Ovary (tissue), 9 donors: Measurements from ENCODE around the gene PTPRN. TPM values are rescaled to one million over a fixed set of nuclear protein-coding genes. Genes with fewer than 3 reads are reported as not detected.
"Not testable (repeated sequence)": the region's sequence is repeated elsewhere in the genome, so short reads cannot be mapped to it uniquely, and the experiment has no call there.

ENCODE experiments used
- DNase-seq, 5 donors: peaks; one replicate each; pipeline ENCODE4 v3.0.0-alpha.2; 2019 to 2020
- H3K27ac ChIP-seq, 2 donors: fragments of 200-600 bp; one replicate each; pipeline versions ENCODE4 v1.5.1 to v1.8.0; 2019 to 2022
- H3K27me3 ChIP-seq: fragments of 200-600 bp; one replicate; pipeline ENCODE4 v1.8.0; 2022
- H3K36me3 ChIP-seq: fragments of 200-600 bp; sonication (generic); one replicate; pipeline ENCODE4 v1.5.1; 2019
- H3K4me1 ChIP-seq: one replicate; pipeline ENCODE4 v1.8.1; 2013; ENCODE audit warnings: mild to moderate bottlenecking, moderate library complexity; ENCODE audit not compliant: insufficient read depth
- H3K4me3 ChIP-seq: fragments of 200-600 bp; sonication (generic); one replicate; pipeline ENCODE4 v1.5.1; 2017
- H3K9me3 ChIP-seq, 2 donors: fragments of 200-600 bp in 1 of 2; sonication (generic) in 1 of 2; one replicate each; pipeline versions ENCODE4 v1.5.1 to v1.8.1; 2013 to 2019; ENCODE audit warnings: mild to moderate bottlenecking in 1 of 2, moderate library complexity in 1 of 2
- EP300 ChIP-seq: sonication (generic); formaldehyde crosslinking; IDR thresholded peaks from one replicate; pipeline ENCODE4 v1.6.1; 2017; ENCODE audit warnings: antibody characterized with exemption
- POLR2A ChIP-seq: fragments of 450-650 bp; IDR thresholded peaks from one replicate; pipeline ENCODE4 v1.6.1; 2017; ENCODE audit warnings: antibody characterized with exemption, mild to moderate bottlenecking, moderate library complexity
- WGBS, 3 donors: extraction: QIAGEN DNeasy Blood & Tissue Kit in 1 of 3; methylation state at CpG; one replicate each; pipeline versions ENCODE4 v1.1.5 to v1.1.7; 2013 to 2017; 5-methylcytosine and 5-hydroxymethylcytosine counted together
- intact Hi-C, 4 donors: fragments of 100-400 bp; cut with DNase I; formaldehyde crosslinking; loops; one replicate each; pipeline versions ENCODE4 v1.11.0 to v1.15.1; 2022 to 2023
- polyA plus RNA-seq, 2 donors: library from polyadenylated mRNA; stranded (reverse); fragments of 200-250 nt in 1 of 2; fragments of 350-450 nt in 1 of 2; fragmentation: Illumina TruSeq in 1 of 2; extraction: RNeasy Lipid Tissue Mini Kit (QIAGEN cat#74804) in 1 of 2; gene quantifications; one replicate each; pipeline ENCODE4 v1.2.3, GENCODE V29; 2013 to 2014
- total RNA-seq, 7 donors: library from RNA; depleted of rRNA in 2 of 7; stranded (reverse); fragments of >200 nt in 2 of 7; fragmentation: NEBNext Ultra II Directional in 3 of 7; extraction: Animal tissue kit (Norgen Biotek cat#: 25700) in 3 of 7; gene quantifications; one replicate each; pipeline versions ENCODE4 v1.1.0 to v1.2.4, GENCODE V29; 2016 to 2023
- TF ChIP-seq, protein P1 (sequence below), 3 donors: fragments of 450-650 bp in 2 of 3; fragments of 200-600 bp in 1 of 3; IDR thresholded peaks; one replicate each; pipeline versions ENCODE4 v1.5.1 to v1.8.0; 2016 to 2022; ENCODE audit warnings: antibody characterized with exemption in 3 of 3, mild to moderate bottlenecking in 1 of 3
- donor health status: DM: no; HTN: no; CAD: no; lungs with moderate emphysema.
- donor health status: DM: no; HTN: no; CAD: no.
- donor health status: Bipolar disorder and iron deficiency.
- donor health status: DM: yes; HTN: yes; CAD: no.
- donor health status: DM: no; HTN: no; CAD: no.
- donor health status: DM: yes; HTN: yes; CAD: no.

Gene PTPRN
- total and polyA plus RNA-seq, 9 donors = 0.08 to 2.3 (median 0.81) TPM; not detected in 1

GRCh38 chr2:219287580-219288265, 21.5 kb downstream of the PTPRN start:
- H3K9me3 ChIP-seq = no peaks in the 10 kb centered on the region

DNA sequence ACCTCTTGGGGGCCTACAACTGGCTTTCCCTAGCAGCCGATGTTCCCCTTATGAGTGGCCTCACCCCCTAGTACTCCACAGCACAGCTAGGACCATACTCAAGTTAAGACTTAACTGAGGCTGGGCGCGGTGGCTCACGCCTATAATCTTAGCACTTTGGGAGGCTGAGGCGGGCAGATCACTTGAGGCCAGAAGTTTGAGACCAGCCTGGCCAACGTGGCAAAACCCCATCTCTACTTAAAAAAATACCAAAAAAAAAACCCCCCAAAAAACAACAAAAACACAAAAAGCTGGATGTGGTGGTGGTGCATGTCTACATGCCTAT, 22.1 kb downstream of the PTPRN start:
- 87 to 95% (median 92%) methylated on average over 6 of the region's 6 CpGs for WGBS, 3 donors
- Histone ChIP-seq H3K4me1 (peaks cover 11% of the 10 kb centered on the region), H3K27ac (peak overlapping the region; percentile 71 to 90)
- H3K4me3 ChIP-seq, H3K36me3 ChIP-seq, H3K9me3 ChIP-seq, H3K27me3 ChIP-seq, intact Hi-C loops: not testable (repeated sequence)
- DNase-seq = peak in 1 of 5 donors; percentile 20

More at GRCh38 chr2:219287580-219288265, 21.5 kb downstream of the PTPRN start:
- H3K27me3 ChIP-seq = no peaks in the 10 kb centered on the region
- TF ChIP-seq, protein P1, sequence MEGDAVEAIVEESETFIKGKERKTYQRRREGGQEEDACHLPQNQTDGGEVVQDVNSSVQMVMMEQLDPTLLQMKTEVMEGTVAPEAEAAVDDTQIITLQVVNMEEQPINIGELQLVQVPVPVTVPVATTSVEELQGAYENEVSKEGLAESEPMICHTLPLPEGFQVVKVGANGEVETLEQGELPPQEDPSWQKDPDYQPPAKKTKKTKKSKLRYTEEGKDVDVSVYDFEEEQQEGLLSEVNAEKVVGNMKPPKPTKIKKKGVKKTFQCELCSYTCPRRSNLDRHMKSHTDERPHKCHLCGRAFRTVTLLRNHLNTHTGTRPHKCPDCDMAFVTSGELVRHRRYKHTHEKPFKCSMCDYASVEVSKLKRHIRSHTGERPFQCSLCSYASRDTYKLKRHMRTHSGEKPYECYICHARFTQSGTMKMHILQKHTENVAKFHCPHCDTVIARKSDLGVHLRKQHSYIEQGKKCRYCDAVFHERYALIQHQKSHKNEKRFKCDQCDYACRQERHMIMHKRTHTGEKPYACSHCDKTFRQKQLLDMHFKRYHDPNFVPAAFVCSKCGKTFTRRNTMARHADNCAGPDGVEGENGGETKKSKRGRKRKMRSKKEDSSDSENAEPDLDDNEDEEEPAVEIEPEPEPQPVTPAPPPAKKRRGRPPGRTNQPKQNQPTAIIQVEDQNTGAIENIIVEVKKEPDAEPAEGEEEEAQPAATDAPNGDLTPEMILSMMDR (IDR thresholded peaks at IDR 0.05) = no peak
- no peak for TF ChIP-seq EP300
- TF ChIP-seq POLR2A = no peak
- H3K27ac ChIP-seq = peak overlapping the region; percentile 6 to 23
- WGBS, 3 donors = 86 to 90% (median 89%) methylated on average over 10 of the region's 10 CpGs
- H3K36me3 ChIP-seq = no peaks in the 10 kb centered on the region
- H3K4me1 ChIP-seq = peaks cover 11% of the 10 kb centered on the region
- H3K4me3 ChIP-seq = no peak overlapping the region
- peak in 2 of 5 donors; percentile 15 to 36 for DNase-seq
- intact Hi-C loops = no loop called here

GRCh38 chr2:219286436-219287115, 22.6 kb downstream of the PTPRN start:
- TF ChIP-seq POLR2A (no peak), EP300 (no peak)
- TF ChIP-seq, protein P1 (IDR thresholded peaks at IDR 0.05) = no peak
- Histone ChIP-seq H3K4me3 (no peak overlapping the region), H3K27me3 (no peaks in the 10 kb centered on the region), H3K36me3 (no peaks in the 10 kb centered on the region), H3K27ac (peak overlapping the region; percentile 71 to 90), H3K9me3 (no peaks in the 10 kb centered on the region), H3K4me1 (peaks cover 11% of the 10 kb centered on the region)
- WGBS, 3 donors = 58 to 68% (median 67%) methylated on average over 10 to 12 of the region's 12 CpGs
- DNase-seq = peak in 2 of 5 donors; percentile 45 to 55
- intact Hi-C loops = no loop called here

GRCh38 chr2:219285894-219286425, 23.2 kb downstream of the PTPRN start:
- Histone ChIP-seq H3K4me3 (no peak overlapping the region), H3K27ac (peak overlapping the region; percentile 71 to 90), H3K9me3 (no peaks in the 10 kb centered on the region), H3K4me1 (peaks cover 11% of the 10 kb centered on the region), H3K36me3 (no peaks in the 10 kb centered on the region), H3K27me3 (no peaks in the 10 kb centered on the region)
- TF ChIP-seq EP300 (no peak), POLR2A (no peak)
- TF ChIP-seq, protein P1 (IDR thresholded peaks at IDR 0.05) = no peak
- peak; percentile 60 to 76 (median 70) for DNase-seq
- WGBS, 3 donors = 43 to 59% (median 48%) methylated on average over 11 to 17 of the region's 17 CpGs
- intact Hi-C loops = no loop called here

GRCh38 chr2:219285373-219285735, 23.8 kb downstream of the PTPRN start:
- H3K4me3 ChIP-seq = no peak overlapping the region
- H3K4me1 ChIP-seq = peaks cover 11% of the 10 kb centered on the region
- no peaks in the 10 kb centered on the region for H3K36me3 ChIP-seq
- 79 to 84% (median 83%) methylated on average over 12 of the region's 12 CpGs for WGBS, 3 donors
- intact Hi-C loops = no loop called here
- H3K27ac ChIP-seq = peak overlapping the region; percentile 34 to 90
- no peaks in the 10 kb centered on the region for H3K27me3 ChIP-seq
- no peaks in the 10 kb centered on the region for H3K9me3 ChIP-seq
- no peak for DNase-seq
- TF ChIP-seq EP300 (no peak), POLR2A (no peak)
- TF ChIP-seq, protein P1 (IDR thresholded peaks at IDR 0.05) = no peak
